ENCODE measurements around the gene UBE2H.

The UBE2H gene

GRCh38 chr7:129919492-129919891 lies 33.3 kb downstream of the UBE2H start:
- Histone ChIP-seq H3K4me3 (ENCODE audit: low read length) (no peak overlapping the region), H3K4me1 (ENCODE audit: control insufficient read depth, insufficient read depth, low read length) (peaks cover 13% of the 10 kb centered on the region), H3K9ac (ENCODE audit: low read length) (no peak overlapping the region), H3K27me3 (ENCODE audit: control insufficient read depth, insufficient read depth, low read length) (no peaks in the 10 kb centered on the region), H3K36me3 (ENCODE audit: control insufficient read depth, insufficient read depth, low read length) (peaks cover 5% of the 10 kb centered on the region), H3K9me3 (ENCODE audit: control insufficient read depth, low read length) (no peaks in the 10 kb centered on the region)

- H3K9me3 ChIP-seq (ENCODE audit: control insufficient read depth, low read length) = no peaks in the 10 kb centered on the region
- H3K9ac ChIP-seq (ENCODE audit: low read length) = no peak overlapping the region
- peaks cover 5% of the 10 kb centered on the region for H3K36me3 ChIP-seq (ENCODE audit: control insufficient read depth, insufficient read depth, low read length)
- H3K27me3 ChIP-seq (ENCODE audit: control insufficient read depth, insufficient read depth, low read length) = no peaks in the 10 kb centered on the region
- H3K4me3 ChIP-seq (ENCODE audit: low read length) = no peak overlapping the region
- peaks cover 13% of the 10 kb centered on the region for H3K4me1 ChIP-seq (ENCODE audit: control insufficient read depth, insufficient read depth, low read length)
These were observed 33.8 kb downstream of the UBE2H start for GRCh38 chr7:129918922-129919321.

- Histone ChIP-seq H3K27me3 (ENCODE audit: control insufficient read depth, insufficient read depth, low read length) (no peaks in the 10 kb centered on the region), H3K4me3 (ENCODE audit: low read length) (no peak overlapping the region), H3K9ac (ENCODE audit: low read length) (no peak overlapping the region), H3K36me3 (ENCODE audit: control insufficient read depth, insufficient read depth, low read length) (peaks cover 5% of the 10 kb centered on the region), H3K4me1 (ENCODE audit: control insufficient read depth, insufficient read depth, low read length) (peaks cover 7% of the 10 kb centered on the region), H3K9me3 (ENCODE audit: control insufficient read depth, low read length) (no peaks in the 10 kb centered on the region)
These were observed 34.8 kb downstream of the UBE2H start for GRCh38 chr7:129917934-129918333.

GRCh38 chr7:129914536-129915272 lies 38.1 kb downstream of the UBE2H start:
- H3K27me3 ChIP-seq (ENCODE audit: control insufficient read depth, insufficient read depth, low read length) = no peaks in the 10 kb centered on the region
- peaks cover 4% of the 10 kb centered on the region for H3K36me3 ChIP-seq (ENCODE audit: control insufficient read depth, insufficient read depth, low read length)
- H3K4me1 ChIP-seq (ENCODE audit: control insufficient read depth, insufficient read depth, low read length) = peaks cover 7% of the 10 kb centered on the region
- no peak overlapping the region for H3K9ac ChIP-seq (ENCODE audit: low read length)
- no peaks in the 10 kb centered on the region for H3K9me3 ChIP-seq (ENCODE audit: control insufficient read depth, low read length)
- no peak overlapping the region for H3K4me3 ChIP-seq (ENCODE audit: low read length)

GRCh38 chr7:129913428-129913827 lies 39.3 kb downstream of the UBE2H start:
- no peaks in the 10 kb centered on the region for H3K9me3 ChIP-seq (ENCODE audit: control insufficient read depth, low read length)
- H3K4me1 ChIP-seq (ENCODE audit: control insufficient read depth, insufficient read depth, low read length) = peaks cover 7% of the 10 kb centered on the region
- H3K4me3 ChIP-seq (ENCODE audit: low read length) = no peak overlapping the region
- no peaks in the 10 kb centered on the region for H3K36me3 ChIP-seq (ENCODE audit: control insufficient read depth, insufficient read depth, low read length)
- H3K27me3 ChIP-seq (ENCODE audit: control insufficient read depth, insufficient read depth, low read length) = no peaks in the 10 kb centered on the region
- no peak overlapping the region for H3K9ac ChIP-seq (ENCODE audit: low read length)

GRCh38 chr7:129911790-129912189 lies 41.0 kb downstream of the UBE2H start:
- H3K4me3 ChIP-seq (ENCODE audit: low read length) = no peak overlapping the region
- H3K36me3 ChIP-seq (ENCODE audit: control insufficient read depth, insufficient read depth, low read length) = no peaks in the 10 kb centered on the region
- H3K27me3 ChIP-seq (ENCODE audit: control insufficient read depth, insufficient read depth, low read length) = no peaks in the 10 kb centered on the region
- no peaks in the 10 kb centered on the region for H3K9me3 ChIP-seq (ENCODE audit: control insufficient read depth, low read length)
- H3K9ac ChIP-seq (ENCODE audit: low read length) = no peak overlapping the region
- peaks cover 14% of the 10 kb centered on the region for H3K4me1 ChIP-seq (ENCODE audit: control insufficient read depth, insufficient read depth, low read length)

GRCh38 chr7:129909669-129910068 lies 43.1 kb downstream of the UBE2H start:
- no peak overlapping the region for H3K4me3 ChIP-seq (ENCODE audit: low read length)
- H3K9ac ChIP-seq (ENCODE audit: low read length) = no peak overlapping the region
- H3K36me3 ChIP-seq (ENCODE audit: control insufficient read depth, insufficient read depth, low read length) = no peaks in the 10 kb centered on the region
- no peaks in the 10 kb centered on the region for H3K27me3 ChIP-seq (ENCODE audit: control insufficient read depth, insufficient read depth, low read length)
- peaks cover 22% of the 10 kb centered on the region for H3K4me1 ChIP-seq (ENCODE audit: control insufficient read depth, insufficient read depth, low read length)
- H3K9me3 ChIP-seq (ENCODE audit: control insufficient read depth, low read length) = no peaks in the 10 kb centered on the region

GRCh38 chr7:129908181-129908580 lies 44.6 kb downstream of the UBE2H start:
- H3K4me1 ChIP-seq (ENCODE audit: control insufficient read depth, insufficient read depth, low read length) = peaks cover 22% of the 10 kb centered on the region
- H3K9ac ChIP-seq (ENCODE audit: low read length) = no peak overlapping the region

GRCh38 chr7:129907122-129907736 lies 45.5 kb downstream of the UBE2H start:
- Histone ChIP-seq H3K27me3 (ENCODE audit: control insufficient read depth, insufficient read depth, low read length) (no peaks in the 10 kb centered on the region), H3K4me3 (ENCODE audit: low read length) (no peak overlapping the region), H3K9ac (ENCODE audit: low read length) (no peak overlapping the region), H3K4me1 (ENCODE audit: control insufficient read depth, insufficient read depth, low read length) (peaks cover 22% of the 10 kb centered on the region), H3K9me3 (ENCODE audit: control insufficient read depth, low read length) (no peaks in the 10 kb centered on the region), H3K36me3 (ENCODE audit: control insufficient read depth, insufficient read depth, low read length) (no peaks in the 10 kb centered on the region)

More at GRCh38 chr7:129908181-129908580, 44.6 kb downstream of the UBE2H start:
- no peak overlapping the region for H3K4me3 ChIP-seq (ENCODE audit: low read length)
- no peaks in the 10 kb centered on the region for H3K9me3 ChIP-seq (ENCODE audit: control insufficient read depth, low read length)
- H3K36me3 ChIP-seq (ENCODE audit: control insufficient read depth, insufficient read depth, low read length) = no peaks in the 10 kb centered on the region
- H3K27me3 ChIP-seq (ENCODE audit: control insufficient read depth, insufficient read depth, low read length) = no peaks in the 10 kb centered on the region

GRCh38 chr7:129906700-129907099 lies 46.1 kb downstream of the UBE2H start:
- H3K4me1 ChIP-seq (ENCODE audit: control insufficient read depth, insufficient read depth, low read length) = peaks cover 22% of the 10 kb centered on the region
- H3K27me3 ChIP-seq (ENCODE audit: control insufficient read depth, insufficient read depth, low read length) = no peaks in the 10 kb centered on the region
- H3K36me3 ChIP-seq (ENCODE audit: control insufficient read depth, insufficient read depth, low read length) = no peaks in the 10 kb centered on the region
- H3K9ac ChIP-seq (ENCODE audit: low read length) = no peak overlapping the region
- H3K9me3 ChIP-seq (ENCODE audit: control insufficient read depth, low read length) = no peaks in the 10 kb centered on the region
- H3K4me3 ChIP-seq (ENCODE audit: low read length) = no peak overlapping the region

- Histone ChIP-seq H3K4me3 (ENCODE audit: low read length) (no peak overlapping the region), H3K27me3 (ENCODE audit: control insufficient read depth, insufficient read depth, low read length) (no peaks in the 10 kb centered on the region), H3K36me3 (ENCODE audit: control insufficient read depth, insufficient read depth, low read length) (no peaks in the 10 kb centered on the region), H3K4me1 (ENCODE audit: control insufficient read depth, insufficient read depth, low read length) (peaks cover 24% of the 10 kb centered on the region), H3K9me3 (ENCODE audit: control insufficient read depth, low read length) (no peaks in the 10 kb centered on the region), H3K9ac (ENCODE audit: low read length) (no peak overlapping the region)
These were observed 48.8 kb downstream of the UBE2H start for GRCh38 chr7:129903935-129904334.

- no peaks in the 10 kb centered on the region for H3K27me3 ChIP-seq (ENCODE audit: control insufficient read depth, insufficient read depth, low read length)
- peaks cover 34% of the 10 kb centered on the region for H3K4me1 ChIP-seq (ENCODE audit: control insufficient read depth, insufficient read depth, low read length)
- H3K4me3 ChIP-seq (ENCODE audit: low read length) = no peak overlapping the region
- no peaks in the 10 kb centered on the region for H3K9me3 ChIP-seq (ENCODE audit: control insufficient read depth, low read length)
- no peaks in the 10 kb centered on the region for H3K36me3 ChIP-seq (ENCODE audit: control insufficient read depth, insufficient read depth, low read length)
- no peak overlapping the region for H3K9ac ChIP-seq (ENCODE audit: low read length)
These were observed 49.9 kb downstream of the UBE2H start for GRCh38 chr7:129902788-129903422.
